ENCODE data around the gene OR6B3.

DNA sequence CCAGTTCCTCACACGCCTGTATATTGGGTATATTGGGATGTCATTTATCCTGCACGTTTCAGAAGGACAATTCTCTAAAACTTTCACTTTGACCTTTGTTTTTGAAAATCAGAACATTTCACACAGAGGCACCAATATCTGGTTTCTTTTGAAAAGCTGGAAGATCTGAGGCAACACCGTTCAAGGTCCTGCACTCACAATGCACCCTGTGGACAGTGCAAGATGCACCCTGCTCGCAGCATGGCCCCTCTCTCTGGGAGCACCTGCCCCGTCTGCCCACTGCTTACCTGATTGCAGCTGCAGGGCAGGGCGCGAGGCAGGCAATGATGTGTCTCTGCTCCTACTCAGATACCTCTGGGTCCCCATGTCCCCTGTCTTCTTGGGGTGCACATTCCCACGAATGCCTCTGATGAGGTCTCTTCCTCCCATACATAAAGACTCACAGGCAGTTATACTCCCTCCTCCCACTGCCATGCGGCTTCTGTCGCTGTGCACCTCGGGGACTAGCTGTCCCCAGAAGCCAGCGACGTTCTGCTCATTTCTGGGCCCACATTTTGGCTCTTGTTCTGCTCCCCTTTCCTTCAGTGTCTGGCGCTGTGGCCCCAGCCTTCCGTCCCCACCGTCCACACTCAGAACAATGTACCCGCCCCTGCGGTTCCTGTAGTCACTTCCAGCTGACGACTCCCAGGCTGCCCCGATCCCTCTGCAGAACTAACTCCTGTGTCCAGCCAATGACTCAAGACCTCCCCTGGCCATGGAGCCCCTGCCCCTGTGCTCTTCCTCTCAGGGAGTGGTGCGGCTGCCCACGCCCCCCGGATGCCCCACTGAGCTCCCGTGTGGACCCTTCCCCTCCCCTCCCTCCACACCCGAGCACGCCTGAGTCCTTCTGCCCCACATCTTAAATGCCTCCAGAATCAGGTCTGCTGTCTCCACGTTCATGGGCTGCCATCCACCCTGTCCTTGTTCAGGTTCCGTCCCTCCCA is at the start of gene OR6B3:
- TF ChIP-seq, protein P1, sequence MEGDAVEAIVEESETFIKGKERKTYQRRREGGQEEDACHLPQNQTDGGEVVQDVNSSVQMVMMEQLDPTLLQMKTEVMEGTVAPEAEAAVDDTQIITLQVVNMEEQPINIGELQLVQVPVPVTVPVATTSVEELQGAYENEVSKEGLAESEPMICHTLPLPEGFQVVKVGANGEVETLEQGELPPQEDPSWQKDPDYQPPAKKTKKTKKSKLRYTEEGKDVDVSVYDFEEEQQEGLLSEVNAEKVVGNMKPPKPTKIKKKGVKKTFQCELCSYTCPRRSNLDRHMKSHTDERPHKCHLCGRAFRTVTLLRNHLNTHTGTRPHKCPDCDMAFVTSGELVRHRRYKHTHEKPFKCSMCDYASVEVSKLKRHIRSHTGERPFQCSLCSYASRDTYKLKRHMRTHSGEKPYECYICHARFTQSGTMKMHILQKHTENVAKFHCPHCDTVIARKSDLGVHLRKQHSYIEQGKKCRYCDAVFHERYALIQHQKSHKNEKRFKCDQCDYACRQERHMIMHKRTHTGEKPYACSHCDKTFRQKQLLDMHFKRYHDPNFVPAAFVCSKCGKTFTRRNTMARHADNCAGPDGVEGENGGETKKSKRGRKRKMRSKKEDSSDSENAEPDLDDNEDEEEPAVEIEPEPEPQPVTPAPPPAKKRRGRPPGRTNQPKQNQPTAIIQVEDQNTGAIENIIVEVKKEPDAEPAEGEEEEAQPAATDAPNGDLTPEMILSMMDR (conservative IDR thresholded peaks at IDR 0.05; ENCODE audit: low read depth, low read length), result no peak
- TF ChIP-seq EZH2 (IDR thresholded peaks at IDR 0.05; ENCODE audit: low read length, unreplicated experiment), result no peak
